Endothelial cell of umbilical vein (primary cell): Measurements from ENCODE around the gene GOLPH3. TPM values are rescaled to one million over a fixed set of nuclear protein-coding genes. Genes with fewer than 3 reads are reported as not detected.

Experiments used
- BruUV-seq: library from RNA; stranded (reverse); fragments of 400-500 nt; replicated peaks from 2 replicates; lab custom pipeline; 2021; lab: Mats Ljungman, UMichigan
- CTCF ChIA-PET: fragments of 300-600, 350-600 bp; sonication (Branson Sonifier 250); formaldehyde crosslinking; loops from one replicate; lab custom pipeline; 2021; ENCODE audit warnings: antibody characterized with exemption, inconsistent platforms; lab: Charles Lee
- POLR2A ChIA-PET: fragments of 300-600, 350-600 bp; sonication (Branson Sonifier 250); formaldehyde crosslinking; loops from one replicate; lab custom pipeline; 2021; ENCODE audit warnings: antibody characterized with exemption, inconsistent platforms; lab: Charles Lee
- DNase-seq: peaks from one replicate; pipeline ENCODE4 v3.0.0-alpha.2; 2011; ENCODE audit warnings: low read depth, low spot score
- FAIRE-seq: peaks from 2 replicates; lab custom pipeline; 2011; peaks lifted over from hg19 to GRCh38; lab: Jason Lieb, UNC
- H2AFZ ChIP-seq: 2 replicates; pipeline ENCODE4 v1.6.0; 2012; ENCODE audit warnings: low read depth, low read length, control low read depth, inconsistent platforms
- H3K27ac ChIP-seq: 2 replicates; pipeline ENCODE4 v1.5.1; 2011; ENCODE audit warnings: low read depth, mild to moderate bottlenecking, control low read depth, low read length, moderate library complexity; ENCODE audit not compliant: insufficient read depth
- H3K27me3 ChIP-seq, 2 experiments: 2 replicates each; pipeline versions ENCODE4 v1.6.0 to v1.6.1; 2011; ENCODE audit warnings: low read length in 2 of 2, mixed read lengths in 1 of 2; ENCODE audit not compliant: control insufficient read depth in 2 of 2, insufficient read depth in 2 of 2
- H3K36me3 ChIP-seq, 2 experiments: 2 replicates in 1 of 2; 3 replicates in 1 of 2; pipeline ENCODE4 v1.5.1; 2011; ENCODE audit warnings: low read length in 2 of 2, mild to moderate bottlenecking in 1 of 2, moderate library complexity in 1 of 2; ENCODE audit not compliant: control insufficient read depth in 2 of 2, insufficient read depth in 2 of 2; ENCODE audit errors: extremely low read depth in 1 of 2
- H3K4me1 ChIP-seq: 3 replicates; pipeline ENCODE4 v1.5.1; 2011; ENCODE audit warnings: mild to moderate bottlenecking, low read length; ENCODE audit not compliant: control insufficient read depth, insufficient read depth; ENCODE audit errors: extremely low read depth
- H3K4me2 ChIP-seq: 2 replicates; pipeline ENCODE4 v1.6.1; 2011; ENCODE audit warnings: low read length, control low read depth, mixed read lengths; ENCODE audit not compliant: insufficient read depth
- H3K4me3 ChIP-seq, 3 experiments: fragments of 200-600 bp in 1 of 3; sonication (generic), shearing (Covaris generic) in 1 of 3; replicated peaks in 1 of 3; 2 replicates each; pipeline ENCODE4 v1.5.1; 2011 to 2016; ENCODE audit warnings: control low read depth in 3 of 3, low read length in 3 of 3, mild to moderate bottlenecking in 2 of 3, inconsistent platforms in 1 of 3, low read depth in 1 of 3, moderate library complexity in 1 of 3; ENCODE audit not compliant: insufficient read depth in 1 of 3
- H3K79me2 ChIP-seq: 2 replicates; pipeline ENCODE4 v1.6.0; 2012; ENCODE audit warnings: low read length, inconsistent platforms; ENCODE audit not compliant: control insufficient read depth, insufficient read depth
- H3K9ac ChIP-seq: replicated peaks from 2 replicates; pipeline ENCODE3; 2011; ENCODE audit warnings: low read length, control low read depth; ENCODE audit not compliant: insufficient read depth; ENCODE audit errors: extremely low read depth
- H3K9me1 ChIP-seq: replicated peaks from 3 replicates; pipeline ENCODE4 v1.6.0; 2011; ENCODE audit warnings: mild to moderate bottlenecking, low read length; ENCODE audit not compliant: control insufficient read depth, insufficient read depth; ENCODE audit errors: extremely low read depth
- H3K9me3 ChIP-seq: replicated peaks from 2 replicates; pipeline ENCODE4 v1.5.1; 2012; ENCODE audit warnings: low read length, inconsistent platforms; ENCODE audit not compliant: control insufficient read depth, insufficient read depth
- H4K20me1 ChIP-seq: replicated peaks from 2 replicates; pipeline ENCODE3; 2011; ENCODE audit warnings: mild to moderate bottlenecking, low read length; ENCODE audit not compliant: control insufficient read depth, insufficient read depth; ENCODE audit errors: extremely low read depth
- CTCF ChIP-seq, 2 donors: IDR thresholded peaks; 1 replicate in 1 of 2; 2 replicates in 1 of 2; pipeline ENCODE4 v1.5.1; 2011; ENCODE audit warnings: low read length in 2 of 2, mild to moderate bottlenecking in 2 of 2, moderate library complexity in 2 of 2, control low read depth in 1 of 2, inconsistent platforms in 1 of 2, low read depth in 1 of 2; ENCODE audit not compliant: insufficient read depth in 1 of 2; ENCODE audit errors: extremely low read depth in 1 of 2
- FOS ChIP-seq: IDR thresholded peaks from 2 replicates; pipeline ENCODE4 v1.6.1; 2011; ENCODE audit warnings: mild to moderate bottlenecking, low read length, moderate library complexity, borderline replicate concordance; ENCODE audit not compliant: insufficient read depth
- GATA2 ChIP-seq: IDR thresholded peaks from 2 replicates; pipeline ENCODE4 v1.7.0; 2011; ENCODE audit warnings: low read depth, mild to moderate bottlenecking, moderate library complexity, mixed read lengths, low read length; ENCODE audit not compliant: insufficient read length, insufficient read depth
- JUN ChIP-seq: IDR thresholded peaks from 2 replicates; pipeline ENCODE4 v1.6.1; 2011; ENCODE audit warnings: borderline replicate concordance, low read depth; ENCODE audit not compliant: insufficient read length, insufficient read depth
- POLR2AphosphoS5 ChIP-seq: IDR thresholded peaks from 2 replicates; pipeline ENCODE4 v1.6.1; 2012; ENCODE audit warnings: low read depth, mild to moderate bottlenecking, control low read depth, low read length, moderate library complexity; ENCODE audit not compliant: insufficient read depth
- dilution Hi-C: fragments of 300-500 bp; cut with MboI; formaldehyde crosslinking; loops from one replicate; pipeline ENCODE4 v1.15.0; 2019; ENCODE audit warnings: low sequenced_read_pairs; ENCODE audit not compliant: extremely low pct_ligation_motif_present
- intact Hi-C: fragments of 100-400 bp; cut with micrococcal nuclease; formaldehyde crosslinking; loops from one replicate; pipeline ENCODE4 v1.10.0; 2022
- polyA plus RNA-seq, 4 experiments: library from polyadenylated mRNA; depleted of rRNA in 3 of 4; stranded (reverse) in 3 of 4; unstranded in 1 of 4; fragments of >200 nt; gene quantifications; 2 replicates each; pipeline versions ENCODE4 v1.2.1 to v1.2.3, GENCODE V29; 2011 to 2012; ENCODE audit warnings: missing spikeins in 1 of 4
- total RNA-seq: library from RNA; stranded (reverse); gene quantifications from 2 replicates; pipeline ENCODE4 v1.2.3, GENCODE V29; 2021

Gene GOLPH3
- total and polyA plus RNA-seq, 2 donors (not counting 3 experiments of a cell fraction or from before 2014, with no cell fraction given), result 38.1 to 70.2 TPM

DNA sequence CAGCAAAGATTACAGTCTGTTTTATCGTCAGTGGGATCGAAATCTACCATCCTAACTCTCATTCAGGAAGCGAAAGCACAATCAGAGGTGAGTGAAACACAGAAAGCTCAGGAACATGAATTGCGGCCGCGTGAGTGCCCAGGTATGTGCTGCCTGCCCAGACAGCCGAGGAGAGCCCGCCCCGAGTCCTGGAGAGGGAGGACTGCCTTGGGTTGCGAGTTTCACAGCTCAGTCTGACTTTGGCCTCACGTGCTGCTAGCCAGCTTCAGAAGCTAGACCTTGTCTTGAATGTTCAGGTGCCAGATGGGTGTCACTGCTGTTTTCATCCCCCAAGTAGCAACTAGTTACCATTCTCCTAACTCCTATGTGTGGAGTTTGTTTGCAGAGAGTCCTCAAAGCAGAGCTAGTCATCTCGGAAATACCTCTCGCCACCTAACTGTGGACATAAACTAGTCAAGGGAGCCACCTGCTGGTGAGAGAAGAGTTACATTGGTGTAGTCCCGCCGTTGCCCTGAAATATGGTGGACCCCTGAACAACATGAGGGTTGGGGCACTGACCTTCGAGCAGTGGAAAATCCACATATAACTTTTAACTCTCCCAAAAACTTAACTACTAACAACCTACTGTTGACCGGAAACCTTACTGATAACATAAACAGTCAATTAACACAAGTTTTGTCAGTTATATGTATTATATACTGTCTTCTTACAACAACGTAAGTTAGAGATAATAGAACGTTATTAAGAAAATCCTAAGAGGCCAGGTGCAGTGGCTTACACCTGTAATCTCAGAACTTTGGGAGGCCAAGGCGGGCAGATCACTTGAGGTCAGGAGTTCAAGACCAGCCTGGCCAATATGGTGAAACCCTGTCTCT lies 80.9 kb downstream of the GOLPH3 start:
- FAIRE-seq (peak; percentile 92), DNase-seq (peak; percentile 77)
- Histone ChIP-seq H3K9ac (no peak overlapping the region), H3K4me1 (peaks cover 11% of the 10 kb centered on the region), H3K27me3 (no peaks in the 10 kb centered on the region), H3K9me1 (no peaks in the 10 kb centered on the region), H3K79me2 (no peaks in the 10 kb centered on the region), H3K9me3 (no peaks in the 10 kb centered on the region), H3K36me3 (no peaks in the 10 kb centered on the region), H3K4me3 (no peak overlapping the region), H3K27ac (no peak overlapping the region), H4K20me1 (no peaks in the 10 kb centered on the region), H3K4me2 (no peak overlapping the region), H2AFZ (no peak overlapping the region)
- TF ChIP-seq CTCF (IDR thresholded peaks at IDR 0.05; ENCODE audit: extremely low read depth in 1 of 2, insufficient read depth in 1 of 2, low read depth in 1 of 2, low read length in 2 of 2), result peak; percentile 69 to 76
- TF ChIP-seq GATA2, result no peak
- intact Hi-C loops (loop anchor here (1.0 to 5.0 kb wide), 5 partner anchors 61 to 512 kb away; no protein-coding TSS in a partner anchor), dilution Hi-C loops (no loop called here)
- ChIA-PET POLR2A (no interaction called here), CTCF (interaction anchor here (0.6 to 4.2 kb wide), 53 partner anchors 9 to 575 kb away, joined by 3 to 100 read pairs (median 4); partner anchors contain the start of genes C5orf22, DROSHA, GOLPH3 and PDZD2)
- BruUV-seq, result no TSS peak

DNA sequence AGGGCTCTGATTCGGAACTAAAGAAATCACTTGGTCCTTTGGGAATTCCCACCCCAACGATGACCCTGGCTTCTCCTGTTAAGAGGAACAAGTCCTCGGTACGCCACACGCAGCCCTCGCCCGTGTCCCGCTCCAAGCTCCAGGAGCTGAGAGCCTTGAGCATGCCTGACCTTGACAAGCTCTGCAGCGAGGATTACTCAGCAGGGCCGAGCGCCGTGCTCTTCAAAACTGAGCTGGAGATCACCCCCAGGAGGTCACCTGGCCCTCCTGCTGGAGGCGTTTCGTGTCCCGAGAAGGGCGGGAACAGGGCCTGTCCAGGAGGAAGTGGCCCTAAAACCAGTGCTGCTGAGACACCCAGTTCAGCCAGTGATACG lies 83.4 kb downstream of the GOLPH3 start:
- CTCF ChIA-PET, result interaction anchor here (1.3 to 1.6 kb wide), 2 partner anchors 14 to 265 kb away, joined by 5 to 6 read pairs; no protein-coding TSS in a partner anchor
- H3K4me1 ChIP-seq, result no peaks in the 10 kb centered on the region
- H3K4me2 ChIP-seq, result no peak overlapping the region
- DNase-seq (no peak), FAIRE-seq (no peak)
- H3K9me3 ChIP-seq, result no peaks in the 10 kb centered on the region
- H3K9ac ChIP-seq, result no peak overlapping the region
- no peak overlapping the region for H3K4me3 ChIP-seq
- no peaks in the 10 kb centered on the region for H4K20me1 ChIP-seq
- BruUV-seq, result no TSS peak
- H3K27ac ChIP-seq, result no peak overlapping the region
- no peaks in the 10 kb centered on the region for H3K36me3 ChIP-seq
- intact Hi-C loops (loop anchor here (5.0 kb wide), 1 partner anchor 58 kb away; no protein-coding TSS in a partner anchor), dilution Hi-C loops (no loop called here)
- no peaks in the 10 kb centered on the region for H3K79me2 ChIP-seq
- no peak for TF ChIP-seq JUN
- no peak for TF ChIP-seq CTCF (IDR thresholded peaks at IDR 0.05; ENCODE audit: extremely low read depth in 1 of 2, insufficient read depth in 1 of 2, low read depth in 1 of 2, low read length in 2 of 2)
- TF ChIP-seq FOS, result no peak
- TF ChIP-seq POLR2AphosphoS5, result no peak
- POLR2A ChIA-PET, result no interaction called here
- no peaks in the 10 kb centered on the region for H3K27me3 ChIP-seq
- no peak overlapping the region for H2AFZ ChIP-seq
- no peaks in the 10 kb centered on the region for H3K9me1 ChIP-seq
